Stomach (tissue), 9 donors: ENCODE data around the gene SIK3. TPM values are rescaled to one million over a fixed set of nuclear protein-coding genes. Genes with fewer than 3 reads are reported as not detected.
A peak's percentile ranks its signal among the peaks of the same experiment; 100 is the strongest.

Source experiments
- DNase-seq, 2 donors: peaks; one replicate each; pipeline versions ENCODE4 v3.0.0 to v3.0.0-alpha.2; 2013 to 2019
- H3K27ac ChIP-seq, 5 donors: fragments of 200-600 bp in 4 of 5; sonication (generic) in 4 of 5; one replicate each; pipeline ENCODE4 v1.5.1; 2013 to 2019; ENCODE audit warnings: mild to moderate bottlenecking in 1 of 5, moderate library complexity in 1 of 5
- H3K27me3 ChIP-seq, 3 donors: fragments of 200-600 bp; sonication (generic); one replicate each; pipeline ENCODE4 v1.5.1; 2017 to 2019; ENCODE audit warnings: mixed run types in 1 of 3
- H3K36me3 ChIP-seq, 4 donors: fragments of 200-600 bp; sonication (generic); 1 replicate in 3 of 4; 2 replicates in 1 of 4; pipeline ENCODE4 v1.5.1; 2016 to 2019
- H3K4me1 ChIP-seq, 4 donors: fragments of 200-600 bp; sonication (generic); one replicate each; pipeline ENCODE4 v1.5.1; 2016 to 2019
- H3K4me3 ChIP-seq, 4 donors: fragments of 200-600 bp; sonication (generic) in 3 of 4; one replicate each; pipeline ENCODE4 v1.5.1; 2016 to 2019; ENCODE audit warnings: mild to moderate bottlenecking in 1 of 4
- H3K9me3 ChIP-seq, 4 donors: fragments of 200-600 bp; sonication (generic); one replicate each; pipeline ENCODE4 v1.5.1; 2016 to 2019
- CTCF ChIP-seq, 7 experiments: fragments of 450-650 bp in 4 of 7; fragments of 200-600 bp in 3 of 7; sonication (generic) in 3 of 7; IDR thresholded peaks; one replicate each; pipeline ENCODE4 v1.5.1; 2016 to 2019; ENCODE audit warnings: antibody characterized with exemption in 7 of 7, control low read depth in 2 of 7, mild to moderate bottlenecking in 1 of 7
- EP300 ChIP-seq: sonication (generic); formaldehyde crosslinking; IDR thresholded peaks from one replicate; pipeline ENCODE4 v1.6.1; 2017; ENCODE audit warnings: antibody characterized with exemption
- POLR2A ChIP-seq, 4 donors: fragments of 450-650 bp; IDR thresholded peaks; one replicate each; pipeline ENCODE4 v1.6.1; 2016; ENCODE audit warnings: antibody characterized with exemption in 4 of 4, control low read depth in 2 of 4, mild to moderate bottlenecking in 1 of 4, moderate library complexity in 1 of 4
- POLR2AphosphoS5 ChIP-seq, 3 donors: sonication (generic); formaldehyde crosslinking; IDR thresholded peaks; one replicate each; pipeline ENCODE4 v1.6.1; 2016; ENCODE audit warnings: antibody characterized with exemption in 3 of 3
- WGBS, 5 donors: extraction: QIAGEN DNeasy Blood & Tissue Kit in 3 of 5; methylation state at CpG; one replicate each; pipeline versions ENCODE4 v1.1.5 to v1.1.7; 2013 to 2018; 5-methylcytosine and 5-hydroxymethylcytosine counted together
- intact Hi-C: fragments of 100-400 bp; cut with DNase I; formaldehyde crosslinking; loops from one replicate; pipeline ENCODE4 v1.15.1; 2023; ENCODE audit warnings: low total_unique reads
- polyA plus RNA-seq, 3 donors: library from polyadenylated mRNA; stranded (reverse); fragments of 200-250 nt; gene quantifications; one replicate each; pipeline ENCODE4 v1.2.3, GENCODE V29; 2013
- total RNA-seq, 5 donors: library from RNA; depleted of rRNA; stranded (reverse); fragments of >200 nt; gene quantifications; one replicate each; pipeline versions ENCODE4 v1.1.0 to v1.2.3, GENCODE V29; 2014 to 2016
- donor health status: healthy with polysubstance abuse.
- donor health status: Bipolar disorder and iron deficiency.
- donor health status: healthy.

The SIK3 gene
- total and polyA plus RNA-seq, 8 donors: 6.5 to 97.8 (median 23.7) TPM

GRCh38 chr11:116873381-116873780, 224.8 kb downstream of the SIK3 start:
- H3K4me1 ChIP-seq: peaks cover 0 to 9% (median 0%) of the 10 kb centered on the region in 4 donors
- 95 to 99% (median 97%) methylated on average over 11 of the region's 11 CpGs for WGBS, 5 donors
- H3K4me3 ChIP-seq: no peak overlapping the region
- no peaks in the 10 kb centered on the region for H3K27me3 ChIP-seq
- intact Hi-C loops: no loop called here
- no peak overlapping the region for H3K27ac ChIP-seq
- no peaks in the 10 kb centered on the region for H3K9me3 ChIP-seq
- peaks cover 32 to 85% (median 84%) of the 10 kb centered on the region in 4 donors for H3K36me3 ChIP-seq
- TF ChIP-seq POLR2A (IDR thresholded peaks at IDR 0.05) (no peak), POLR2AphosphoS5 (IDR thresholded peaks at IDR 0.05) (no peak), CTCF (IDR thresholded peaks at IDR 0.05) (no peak), EP300 (no peak)
- no peak for DNase-seq

GRCh38 chr11:116871248-116871647, 227.0 kb downstream of the SIK3 start:
- peaks cover 48 to 100% (median 99%) of the 10 kb centered on the region in 4 donors for H3K36me3 ChIP-seq
- TF ChIP-seq POLR2AphosphoS5 (IDR thresholded peaks at IDR 0.05) (no peak), CTCF (IDR thresholded peaks at IDR 0.05) (no peak), POLR2A (IDR thresholded peaks at IDR 0.05) (no peak), EP300 (no peak)
- intact Hi-C loops: no loop called here
- no peak overlapping the region for H3K4me3 ChIP-seq
- 47 to 71% (median 63%) methylated on average over 3 of the region's 3 CpGs for WGBS, 5 donors
- peaks cover 0 to 9% (median 0%) of the 10 kb centered on the region in 4 donors for H3K4me1 ChIP-seq
- H3K27ac ChIP-seq: no peak overlapping the region
- no peaks in the 10 kb centered on the region for H3K27me3 ChIP-seq
- no peaks in the 10 kb centered on the region for H3K9me3 ChIP-seq
- DNase-seq: no peak

GRCh38 chr11:116870054-116870453, 228.2 kb downstream of the SIK3 start:
- Histone ChIP-seq H3K27ac (no peak overlapping the region), H3K27me3 (no peaks in the 10 kb centered on the region), H3K4me1 (peaks cover 0 to 9% (median 0%) of the 10 kb centered on the region in 4 donors), H3K4me3 (no peak overlapping the region), H3K9me3 (no peaks in the 10 kb centered on the region), H3K36me3 (peaks cover 44 to 100% (median 99%) of the 10 kb centered on the region in 4 donors)
- DNase-seq: no peak
- 44 to 86% (median 80%) methylated on average over 3 of the region's 3 CpGs for WGBS, 5 donors
- intact Hi-C loops: no loop called here
- TF ChIP-seq CTCF (IDR thresholded peaks at IDR 0.05) (no peak), EP300 (no peak), POLR2A (IDR thresholded peaks at IDR 0.05) (no peak), POLR2AphosphoS5 (IDR thresholded peaks at IDR 0.05) (no peak)

- no peaks in the 10 kb centered on the region for H3K27me3 ChIP-seq
- no peak for DNase-seq
- H3K4me3 ChIP-seq: no peak overlapping the region
- no peaks in the 10 kb centered on the region for H3K9me3 ChIP-seq
- TF ChIP-seq EP300: no peak
- TF ChIP-seq POLR2AphosphoS5 (IDR thresholded peaks at IDR 0.05): no peak
- WGBS, 5 donors: 73 to 84% (median 74%) methylated on average over 4 of the region's 4 CpGs
- H3K27ac ChIP-seq: no peak overlapping the region
- intact Hi-C loops: no loop called here
- H3K36me3 ChIP-seq: peaks cover 40 to 100% (median 99%) of the 10 kb centered on the region in 4 donors
- peaks cover 0 to 9% (median 0%) of the 10 kb centered on the region in 4 donors for H3K4me1 ChIP-seq
Measured at GRCh38 chr11:116869610-116870009, 228.6 kb downstream of the SIK3 start.

GRCh38 chr11:116868066-116868465, 230.2 kb downstream of the SIK3 start:
- no peaks in the 10 kb centered on the region for H3K27me3 ChIP-seq
- DNase-seq: no peak
- peak overlapping the region in 2 of 5 donors; percentile 23 to 65 for H3K27ac ChIP-seq
- peaks cover 35 to 100% (median 100%) of the 10 kb centered on the region in 4 donors for H3K36me3 ChIP-seq
- H3K4me3 ChIP-seq: no peak overlapping the region
- intact Hi-C loops: no loop called here
- WGBS, 5 donors: 79 to 92% (median 85%) methylated on average over 3 of the region's 3 CpGs
- H3K9me3 ChIP-seq: no peaks in the 10 kb centered on the region
- TF ChIP-seq EP300 (no peak), CTCF (IDR thresholded peaks at IDR 0.05) (no peak), POLR2AphosphoS5 (IDR thresholded peaks at IDR 0.05) (no peak), POLR2A (IDR thresholded peaks at IDR 0.05) (no peak)
- peaks cover 0 to 9% (median 0%) of the 10 kb centered on the region in 4 donors for H3K4me1 ChIP-seq
